IPS-15b (cell line): ENCODE data around the gene PARD3B.

Experiments used
- H3K27me3 ChIP-seq: one replicate; pipeline ENCODE4 v1.6.1; 2013; ENCODE audit warnings: low read length; ENCODE audit not compliant: control insufficient read depth, insufficient read depth
- H3K36me3 ChIP-seq: one replicate; pipeline ENCODE4 v1.6.1; 2013; ENCODE audit warnings: low read length; ENCODE audit not compliant: control insufficient read depth, insufficient read depth
- H3K4me1 ChIP-seq: one replicate; pipeline ENCODE4 v1.6.1; 2013; ENCODE audit warnings: mild to moderate bottlenecking, low read length; ENCODE audit not compliant: control insufficient read depth, insufficient read depth
- H3K4me3 ChIP-seq: one replicate; pipeline ENCODE4 v1.5.1; 2013; ENCODE audit warnings: low read depth, low read length
- H3K9ac ChIP-seq: one replicate; pipeline ENCODE4 v1.6.1; 2013; ENCODE audit warnings: low read depth, mild to moderate bottlenecking, low read length
- H3K9me3 ChIP-seq: one replicate; pipeline ENCODE4 v1.6.1; 2013; ENCODE audit warnings: mild to moderate bottlenecking, low read length; ENCODE audit not compliant: control insufficient read depth, insufficient read depth

The PARD3B gene

GRCh38 chr2:204892506-204893255 lies 347.4 kb downstream of the PARD3B start:
- no peaks in the 10 kb centered on the region for H3K36me3 ChIP-seq
- no peaks in the 10 kb centered on the region for H3K9me3 ChIP-seq

GRCh38 chr2:204896146-204896545 lies 350.9 kb downstream of the PARD3B start:
- H3K36me3 ChIP-seq = no peaks in the 10 kb centered on the region
- H3K9ac ChIP-seq = no peak overlapping the region
- H3K4me3 ChIP-seq = no peak overlapping the region
- H3K4me1 ChIP-seq = no peaks in the 10 kb centered on the region
- H3K9me3 ChIP-seq = no peaks in the 10 kb centered on the region
- no peaks in the 10 kb centered on the region for H3K27me3 ChIP-seq

More at GRCh38 chr2:204892506-204893255, 347.4 kb downstream of the PARD3B start:
- Histone ChIP-seq H3K4me1 (no peaks in the 10 kb centered on the region), H3K4me3 (no peak overlapping the region), H3K27me3 (no peaks in the 10 kb centered on the region), H3K9ac (no peak overlapping the region)

DNA sequence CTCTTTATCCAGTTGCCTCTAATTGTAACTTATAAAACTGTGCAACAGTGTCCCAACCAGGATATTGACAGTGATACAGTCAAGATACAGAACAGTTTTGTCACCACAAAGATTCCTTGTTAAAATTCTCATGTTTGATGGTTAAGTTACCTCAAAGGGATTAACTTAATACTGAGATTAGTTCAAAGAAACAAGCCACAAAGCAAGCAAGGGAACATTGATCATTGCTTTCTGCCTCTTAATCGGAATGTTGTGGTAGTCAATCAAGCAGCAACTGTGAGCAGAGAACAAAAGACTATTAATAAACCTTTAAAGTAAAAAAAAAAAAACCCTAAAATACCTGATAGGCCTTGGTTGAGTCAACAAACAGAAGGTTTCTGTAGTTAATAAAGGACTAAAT lies 352.3 kb downstream of the PARD3B start:
- H3K4me3 ChIP-seq = no peak overlapping the region
- H3K36me3 ChIP-seq = no peaks in the 10 kb centered on the region

GRCh38 chr2:204898928-204899640 lies 353.8 kb downstream of the PARD3B start:
- H3K36me3 ChIP-seq = no peaks in the 10 kb centered on the region
- H3K27me3 ChIP-seq = no peaks in the 10 kb centered on the region
- no peak overlapping the region for H3K9ac ChIP-seq
- no peaks in the 10 kb centered on the region for H3K4me1 ChIP-seq
- H3K9me3 ChIP-seq = no peaks in the 10 kb centered on the region
- H3K4me3 ChIP-seq = no peak overlapping the region

More for the DNA sequence above, 352.3 kb downstream of the PARD3B start:
- Histone ChIP-seq H3K4me1 (no peaks in the 10 kb centered on the region), H3K9me3 (no peaks in the 10 kb centered on the region), H3K9ac (no peak overlapping the region), H3K27me3 (no peaks in the 10 kb centered on the region)

GRCh38 chr2:204899983-204900382 lies 354.7 kb downstream of the PARD3B start:
- no peaks in the 10 kb centered on the region for H3K4me1 ChIP-seq

GRCh38 chr2:204900487-204900886 lies 355.2 kb downstream of the PARD3B start:
- Histone ChIP-seq H3K4me3 (no peak overlapping the region), H3K9me3 (no peaks in the 10 kb centered on the region), H3K4me1 (no peaks in the 10 kb centered on the region), H3K36me3 (no peaks in the 10 kb centered on the region), H3K27me3 (no peaks in the 10 kb centered on the region), H3K9ac (no peak overlapping the region)

More at GRCh38 chr2:204899983-204900382, 354.7 kb downstream of the PARD3B start:
- no peak overlapping the region for H3K4me3 ChIP-seq
- no peaks in the 10 kb centered on the region for H3K36me3 ChIP-seq
- H3K27me3 ChIP-seq = no peaks in the 10 kb centered on the region
- H3K9ac ChIP-seq = no peak overlapping the region
- no peaks in the 10 kb centered on the region for H3K9me3 ChIP-seq

DNA sequence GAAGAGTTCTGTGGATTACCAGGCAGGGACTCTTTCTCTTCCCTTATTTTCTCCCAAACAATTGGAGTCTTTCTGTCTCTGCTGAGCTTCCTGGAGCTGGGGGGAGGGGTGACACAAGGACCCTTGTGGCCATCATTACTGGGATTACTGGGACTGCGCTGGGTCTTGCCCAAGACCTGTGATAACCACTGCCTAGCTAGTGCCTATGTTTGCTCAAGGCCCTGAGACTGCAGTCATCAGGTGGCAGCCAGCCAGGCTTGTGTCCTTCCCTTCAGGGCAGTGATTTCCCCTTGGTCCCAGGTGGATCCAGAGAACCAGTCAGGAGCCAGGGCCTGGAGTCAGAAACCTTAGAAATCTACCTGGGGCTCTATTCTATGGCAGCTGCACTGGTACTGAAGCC lies 355.6 kb downstream of the PARD3B start:
- Histone ChIP-seq H3K36me3 (no peaks in the 10 kb centered on the region), H3K27me3 (no peaks in the 10 kb centered on the region), H3K9me3 (no peaks in the 10 kb centered on the region)

DNA sequence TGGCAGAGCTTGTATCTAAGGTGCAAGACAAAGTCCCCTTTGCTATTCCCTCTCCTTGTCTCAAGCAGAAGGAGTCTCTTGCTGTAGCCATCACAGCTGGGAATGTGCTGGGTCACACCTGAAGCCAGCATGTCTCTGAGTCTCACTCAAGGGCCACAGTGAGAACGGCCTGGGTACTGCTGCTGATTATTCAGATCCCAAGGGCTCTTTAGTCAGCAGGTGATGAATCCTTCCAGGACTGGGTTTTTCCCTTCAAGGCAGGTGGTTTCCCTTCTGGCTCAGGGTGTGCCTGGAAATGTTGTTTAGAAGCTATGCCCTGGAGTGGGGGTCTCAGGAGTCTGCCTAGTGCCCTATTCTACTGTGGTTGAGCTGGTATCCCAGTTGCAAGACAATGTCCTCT lies 356.3 kb downstream of the PARD3B start:
- no peak overlapping the region for H3K9ac ChIP-seq
- no peak overlapping the region for H3K4me3 ChIP-seq
- H3K4me1 ChIP-seq = no peaks in the 10 kb centered on the region
- H3K9me3 ChIP-seq = no peaks in the 10 kb centered on the region
- no peaks in the 10 kb centered on the region for H3K27me3 ChIP-seq
- no peaks in the 10 kb centered on the region for H3K36me3 ChIP-seq

More for the DNA sequence above, 355.6 kb downstream of the PARD3B start:
- Histone ChIP-seq H3K4me3 (no peak overlapping the region), H3K4me1 (no peaks in the 10 kb centered on the region), H3K9ac (no peak overlapping the region)

DNA sequence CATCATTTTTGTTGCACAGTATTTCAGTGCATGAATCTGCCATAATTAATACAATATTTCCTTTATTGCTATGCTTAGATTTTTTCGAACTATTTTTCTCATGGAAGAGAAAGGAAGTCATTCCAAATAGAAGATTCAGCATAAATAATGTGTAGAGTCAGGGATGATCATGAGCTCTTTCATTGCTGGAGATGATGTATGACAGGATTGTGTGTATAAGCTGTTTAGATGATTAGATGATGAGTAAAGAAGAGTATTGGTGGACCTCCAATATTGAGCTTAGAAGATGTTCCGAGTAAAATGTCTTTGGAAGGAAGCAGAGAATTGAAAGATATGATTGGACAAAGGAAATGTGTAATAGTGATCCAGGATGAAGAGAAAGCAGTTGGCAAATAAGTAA lies 364.5 kb downstream of the PARD3B start:
- no peaks in the 10 kb centered on the region for H3K36me3 ChIP-seq
- no peak overlapping the region for H3K4me3 ChIP-seq
- no peaks in the 10 kb centered on the region for H3K4me1 ChIP-seq
- H3K9ac ChIP-seq = no peak overlapping the region
- no peaks in the 10 kb centered on the region for H3K27me3 ChIP-seq
- no peaks in the 10 kb centered on the region for H3K9me3 ChIP-seq

GRCh38 chr2:204913312-204913711 lies 368.0 kb downstream of the PARD3B start:
- no peaks in the 10 kb centered on the region for H3K27me3 ChIP-seq
- no peaks in the 10 kb centered on the region for H3K9me3 ChIP-seq
- no peak overlapping the region for H3K4me3 ChIP-seq
- H3K9ac ChIP-seq = no peak overlapping the region
- no peaks in the 10 kb centered on the region for H3K36me3 ChIP-seq
- no peaks in the 10 kb centered on the region for H3K4me1 ChIP-seq

- H3K9ac ChIP-seq = no peak overlapping the region
- H3K4me1 ChIP-seq = no peaks in the 10 kb centered on the region
- no peaks in the 10 kb centered on the region for H3K27me3 ChIP-seq
- no peak overlapping the region for H3K4me3 ChIP-seq
- H3K9me3 ChIP-seq = no peaks in the 10 kb centered on the region
- H3K36me3 ChIP-seq = no peaks in the 10 kb centered on the region
These were observed 368.7 kb downstream of the PARD3B start for GRCh38 chr2:204913854-204914464.

DNA sequence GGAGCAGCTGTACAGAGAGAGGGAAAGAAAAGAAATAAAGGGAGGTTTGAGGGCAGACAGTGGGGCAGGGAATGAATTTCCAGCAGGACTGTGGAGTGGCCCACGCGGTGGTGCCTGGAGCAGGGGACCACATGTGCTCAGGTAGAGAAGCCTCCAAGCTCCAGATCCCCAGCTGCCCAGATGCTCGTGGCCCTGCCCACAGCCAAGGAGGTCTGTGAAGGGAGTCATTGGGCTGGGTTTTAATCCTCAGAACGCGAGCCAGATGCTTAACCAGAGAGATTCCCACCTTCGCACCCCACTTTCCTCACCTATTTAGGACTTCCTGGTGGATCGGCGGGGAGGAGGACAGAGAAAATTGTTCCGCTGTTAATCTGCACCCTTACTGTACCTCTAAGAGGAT lies 369.4 kb downstream of the PARD3B start:
- no peaks in the 10 kb centered on the region for H3K27me3 ChIP-seq
- no peak overlapping the region for H3K4me3 ChIP-seq
- no peaks in the 10 kb centered on the region for H3K9me3 ChIP-seq
- no peak overlapping the region for H3K9ac ChIP-seq
- no peaks in the 10 kb centered on the region for H3K4me1 ChIP-seq
- no peaks in the 10 kb centered on the region for H3K36me3 ChIP-seq
